ENCODE measurements around the gene PRSS50. TPM values are rescaled to one million over a fixed set of nuclear protein-coding genes. Genes with fewer than 3 reads are reported as not detected.

PRSS50 gene
- total and polyA plus RNA-seq, 7 donors, result 0.03 to 1.1 (median 0.49) TPM; not detected in 3

DNA sequence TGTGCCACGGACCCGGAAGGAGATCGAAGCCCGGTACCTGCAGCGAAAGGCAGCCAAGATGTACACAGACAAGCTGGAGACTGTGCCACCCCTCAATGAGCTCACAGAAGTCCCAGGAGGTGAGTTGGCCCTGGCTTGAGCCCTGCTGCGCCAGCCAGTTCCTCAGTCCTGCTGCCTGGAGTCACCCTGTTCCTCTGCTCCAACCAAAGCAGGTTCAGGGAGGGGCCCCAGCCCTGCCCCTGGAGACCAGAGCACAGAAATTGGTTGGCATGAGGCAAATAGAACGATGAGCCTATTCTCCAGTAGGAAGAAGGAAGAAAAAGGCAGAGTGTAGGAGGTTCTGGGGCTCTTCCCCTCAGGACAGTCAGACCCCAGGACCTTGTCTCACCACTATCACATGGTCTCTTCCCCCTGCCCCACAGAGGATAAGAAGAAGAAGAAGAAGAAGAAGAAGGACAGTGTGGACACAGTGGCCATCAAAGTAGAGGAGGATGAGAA, 8.5 kb downstream of the PRSS50 start:
- Histone ChIP-seq H3K4me1 (no peaks in the 10 kb centered on the region), H3K4me3 (no peak overlapping the region), H3K27ac (no peak overlapping the region), H3K36me3 (no peaks in the 10 kb centered on the region), H3K9me3 (no peaks in the 10 kb centered on the region), H3K27me3 (no peaks in the 10 kb centered on the region)
- 93 to 95% methylated on average over 7 of the region's 7 CpGs for WGBS, 2 donors
- TF ChIP-seq EP300 (IDR thresholded peaks at IDR 0.05), result no peak
- TF ChIP-seq POLR2AphosphoS5 (IDR thresholded peaks at IDR 0.05), result no peak
- TF ChIP-seq, protein P1, sequence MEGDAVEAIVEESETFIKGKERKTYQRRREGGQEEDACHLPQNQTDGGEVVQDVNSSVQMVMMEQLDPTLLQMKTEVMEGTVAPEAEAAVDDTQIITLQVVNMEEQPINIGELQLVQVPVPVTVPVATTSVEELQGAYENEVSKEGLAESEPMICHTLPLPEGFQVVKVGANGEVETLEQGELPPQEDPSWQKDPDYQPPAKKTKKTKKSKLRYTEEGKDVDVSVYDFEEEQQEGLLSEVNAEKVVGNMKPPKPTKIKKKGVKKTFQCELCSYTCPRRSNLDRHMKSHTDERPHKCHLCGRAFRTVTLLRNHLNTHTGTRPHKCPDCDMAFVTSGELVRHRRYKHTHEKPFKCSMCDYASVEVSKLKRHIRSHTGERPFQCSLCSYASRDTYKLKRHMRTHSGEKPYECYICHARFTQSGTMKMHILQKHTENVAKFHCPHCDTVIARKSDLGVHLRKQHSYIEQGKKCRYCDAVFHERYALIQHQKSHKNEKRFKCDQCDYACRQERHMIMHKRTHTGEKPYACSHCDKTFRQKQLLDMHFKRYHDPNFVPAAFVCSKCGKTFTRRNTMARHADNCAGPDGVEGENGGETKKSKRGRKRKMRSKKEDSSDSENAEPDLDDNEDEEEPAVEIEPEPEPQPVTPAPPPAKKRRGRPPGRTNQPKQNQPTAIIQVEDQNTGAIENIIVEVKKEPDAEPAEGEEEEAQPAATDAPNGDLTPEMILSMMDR (IDR thresholded peaks at IDR 0.05), result no peak
- no peak for TF ChIP-seq POLR2A (IDR thresholded peaks at IDR 0.05)
- intact Hi-C loops (cut with DNase I), result loop anchor here (5.0 kb wide), 2 partner anchors 138 to 288 kb away; no protein-coding TSS in a partner anchor
- DNase-seq, result peak; percentile 45

DNA sequence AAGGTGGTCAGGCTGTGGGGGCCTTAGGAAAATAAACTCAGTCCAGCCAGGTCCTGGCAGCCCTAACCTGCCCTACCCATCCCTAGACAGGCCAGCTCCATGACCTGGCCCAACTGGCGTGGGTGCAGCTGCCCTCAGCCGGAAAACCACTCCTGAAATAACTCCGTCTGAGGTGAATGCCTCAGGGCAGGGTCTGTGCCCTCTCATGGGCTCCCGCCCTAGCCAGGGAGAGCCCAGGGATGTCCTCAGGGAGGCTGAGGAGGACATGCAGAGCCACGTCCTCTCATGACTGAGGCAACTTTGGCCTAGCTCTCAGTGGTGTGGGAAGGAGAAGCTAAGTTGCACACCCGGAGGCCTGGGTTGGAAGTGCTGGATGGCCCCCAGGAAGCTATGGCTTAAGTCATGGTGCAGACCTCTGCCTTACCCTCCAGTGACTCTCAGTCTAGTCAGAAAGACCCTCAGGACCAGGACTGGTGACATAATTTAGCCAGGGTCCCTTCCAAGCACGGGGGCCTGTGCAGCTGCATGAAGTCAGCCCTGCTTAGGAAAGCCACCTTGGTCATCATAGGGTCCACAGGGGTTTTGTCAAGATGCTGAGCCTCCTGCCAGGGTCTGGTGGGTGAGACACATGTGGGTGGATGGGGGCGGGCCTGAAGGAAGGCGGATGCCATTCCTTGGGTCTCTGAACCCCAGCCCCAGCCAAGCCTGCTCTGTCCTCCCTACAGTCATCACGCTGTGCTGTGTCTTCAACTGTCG, 9.1 kb downstream of the PRSS50 start:
- WGBS, 2 donors, result 86 to 87% methylated on average over 11 of the region's 11 CpGs
- DNase-seq, result peak; percentile 55
- intact Hi-C loops (cut with DNase I), result loop anchor here (5.0 kb wide), 2 partner anchors 139 to 289 kb away; no protein-coding TSS in a partner anchor

DNA sequence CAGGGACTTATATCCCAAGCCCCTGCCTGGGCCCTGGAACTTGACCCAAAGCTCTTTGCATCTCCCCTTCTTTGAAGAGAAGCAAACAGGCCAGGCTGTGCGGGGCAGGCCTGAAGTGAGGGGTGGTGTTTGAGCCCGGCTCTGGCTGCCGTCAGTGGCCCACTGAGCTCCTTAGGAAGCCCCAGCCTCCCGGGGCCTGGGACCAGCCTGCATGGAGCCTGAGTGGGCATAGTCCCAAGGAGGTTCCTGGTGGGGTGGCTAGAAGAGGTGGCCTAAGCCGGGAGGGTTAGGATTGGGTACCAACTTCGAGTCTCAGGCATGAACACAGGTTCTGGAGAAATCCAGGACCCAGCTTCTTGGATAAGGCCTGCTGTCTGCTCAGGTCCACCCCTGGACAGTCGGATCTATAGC, 10.1 kb downstream of the PRSS50 start:
- TF ChIP-seq, protein P1 (IDR thresholded peaks at IDR 0.05), result no peak
- H3K27me3 ChIP-seq, result no peaks in the 10 kb centered on the region
- DNase-seq, result peak; percentile 56
- no peaks in the 10 kb centered on the region for H3K4me1 ChIP-seq
- H3K4me3 ChIP-seq, result no peak overlapping the region
- H3K36me3 ChIP-seq, result no peaks in the 10 kb centered on the region
- WGBS, 2 donors, result 85 to 91% methylated on average over 7 of the region's 7 CpGs
- no peak overlapping the region for H3K27ac ChIP-seq
- intact Hi-C loops (cut with DNase I), result loop anchor here (5.0 kb wide), 2 partner anchors 140 to 290 kb away; no protein-coding TSS in a partner anchor
- H3K9me3 ChIP-seq, result no peaks in the 10 kb centered on the region

More for the DNA sequence above, 9.1 kb downstream of the PRSS50 start:
- no peak overlapping the region for H3K27ac ChIP-seq
- no peak for TF ChIP-seq POLR2A (IDR thresholded peaks at IDR 0.05)
- no peak for TF ChIP-seq EP300 (IDR thresholded peaks at IDR 0.05)
- TF ChIP-seq, protein P1 (IDR thresholded peaks at IDR 0.05), result no peak
- TF ChIP-seq POLR2AphosphoS5 (IDR thresholded peaks at IDR 0.05), result no peak
- no peak overlapping the region for H3K4me3 ChIP-seq
- H3K27me3 ChIP-seq, result no peaks in the 10 kb centered on the region
- H3K36me3 ChIP-seq, result no peaks in the 10 kb centered on the region
- H3K4me1 ChIP-seq, result no peaks in the 10 kb centered on the region
- no peaks in the 10 kb centered on the region for H3K9me3 ChIP-seq

DNA sequence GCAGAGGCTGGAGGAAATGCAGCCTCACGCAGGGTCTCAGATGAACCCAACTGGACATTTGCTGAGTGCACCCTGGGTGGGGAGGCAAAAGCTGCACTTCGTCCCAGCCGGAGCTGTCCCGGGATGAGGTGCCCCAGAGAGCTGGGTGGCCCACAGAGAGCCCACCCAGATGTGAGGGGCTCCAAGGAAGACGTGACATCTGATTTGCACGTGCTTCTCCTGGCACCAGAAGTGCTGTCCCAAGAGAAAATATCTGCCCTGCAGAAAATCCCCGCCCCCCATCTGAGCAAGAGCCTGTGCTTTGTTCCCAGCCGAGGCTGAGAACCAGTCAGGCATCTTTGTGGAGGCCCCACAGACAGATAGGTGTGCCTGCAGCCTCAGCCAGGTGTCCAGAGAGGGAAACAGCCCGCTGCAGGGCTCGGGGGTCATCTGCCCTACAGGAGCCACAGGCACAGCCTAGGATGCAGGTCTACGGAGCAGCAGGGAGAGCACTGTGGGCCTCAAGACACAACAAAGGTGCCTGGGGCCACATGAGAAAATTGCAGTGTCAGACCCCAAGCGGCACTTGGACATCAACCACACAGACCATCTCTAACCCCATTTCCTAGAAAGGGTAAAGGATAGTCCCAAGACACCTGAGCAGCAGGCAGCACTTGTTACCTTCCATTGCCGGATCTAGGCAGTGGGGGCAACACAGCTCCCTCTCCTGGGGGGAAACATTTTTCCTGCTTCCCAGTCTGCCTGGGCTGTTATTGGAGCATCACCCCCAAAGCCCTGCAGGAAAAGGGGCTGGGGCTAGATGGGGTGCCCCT, 10.7 kb downstream of the PRSS50 start:
- peak; percentile 48 for DNase-seq
- peaks cover 0 to under 1% (median 0%) of the 10 kb centered on the region in 4 donors for H3K4me1 ChIP-seq
- peaks cover 0 to 3% (median under 1%) of the 10 kb centered on the region in 3 donors for H3K27me3 ChIP-seq
- TF ChIP-seq EP300 (IDR thresholded peaks at IDR 0.05) (no peak), POLR2AphosphoS5 (IDR thresholded peaks at IDR 0.05) (no peak), POLR2A (IDR thresholded peaks at IDR 0.05) (no peak)
- TF ChIP-seq, protein P1 (IDR thresholded peaks at IDR 0.05), result no peak
- no peaks in the 10 kb centered on the region for H3K9me3 ChIP-seq
- H3K27ac ChIP-seq, result no peak overlapping the region
- intact Hi-C loops (cut with DNase I), result loop anchor here (5.0 kb wide), 2 partner anchors 140 to 290 kb away; no protein-coding TSS in a partner anchor
- H3K36me3 ChIP-seq, result no peaks in the 10 kb centered on the region
- H3K4me3 ChIP-seq, result no peak overlapping the region
- WGBS, 2 donors, result 77 to 79% methylated on average over 13 of the region's 13 CpGs

Data from sigmoid colon (tissue), 7 donors.